B cell (primary cell): ENCODE measurements around the gene RGS11. TPM values are rescaled to one million over a fixed set of nuclear protein-coding genes. Genes with fewer than 3 reads are reported as not detected.

Experiments
- ATAC-seq: fragments of 200-7000 bp; cut with Tn5 transposase; one replicate; pipeline ENCODE4 v1.10.0; 2021; ENCODE audit warnings: low read depth, mild to moderate bottlenecking, moderate number of reproducible peaks, moderate library complexity
- CTCF ChIA-PET: fragments of 350-600 bp; sonication (Branson Sonifier 250); formaldehyde crosslinking; loops from one replicate; lab custom pipeline; 2021; ENCODE audit warnings: antibody characterized with exemption, inconsistent platforms; lab: Charles Lee
- POLR2A ChIA-PET: fragments of 350-600 bp; sonication (Branson Sonifier 250); formaldehyde crosslinking; loops from one replicate; lab custom pipeline; 2021; ENCODE audit warnings: antibody characterized with exemption; lab: Charles Lee
- DNase-seq: peaks from one replicate; pipeline ENCODE4 v3.0.0; 2013
- H2AFZ ChIP-seq: 2 replicates; pipeline ENCODE4 v1.6.1; 2012; ENCODE audit warnings: mild to moderate bottlenecking, low read depth, low read length; ENCODE audit not compliant: insufficient read depth, poor library complexity, severe bottlenecking
- H3K27ac ChIP-seq, 2 donors: 1 replicate in 1 of 2; 2 replicates in 1 of 2; pipeline ENCODE4 v1.5.1; 2012 to 2013; ENCODE audit warnings: low read length in 2 of 2, mild to moderate bottlenecking in 2 of 2, moderate library complexity in 1 of 2
- H3K27me3 ChIP-seq, 4 experiments: fragments of 200-600 bp in 1 of 4; sonication (generic) in 1 of 4; replicated peaks in 1 of 4; 1 replicate in 2 of 4; 2 replicates in 2 of 4; pipeline versions ENCODE4 v1.6.1 to v1.7.0; 2013 to 2016; ENCODE audit warnings: low read length in 3 of 4, mild to moderate bottlenecking in 2 of 4, mixed read lengths in 1 of 4, moderate library complexity in 1 of 4; ENCODE audit not compliant: insufficient read depth in 4 of 4, control insufficient read depth in 3 of 4; ENCODE audit errors: control extremely low read depth in 1 of 4
- H3K36me3 ChIP-seq, 2 experiments: replicated peaks in 1 of 2; 1 replicate in 1 of 2; 2 replicates in 1 of 2; pipeline versions ENCODE4 v1.6.1 to v1.7.1; 2013; ENCODE audit warnings: low read length in 1 of 2; ENCODE audit not compliant: insufficient read depth in 2 of 2, control insufficient read depth in 1 of 2; ENCODE audit errors: control extremely low read depth in 1 of 2, extremely low read depth in 1 of 2
- H3K4me1 ChIP-seq, 2 donors: fragments of 200-600 bp in 1 of 2; sonication (generic) in 1 of 2; 1 replicate in 1 of 2; 2 replicates in 1 of 2; pipeline versions ENCODE4 v1.5.1 to v1.6.1; 2013 to 2017; ENCODE audit warnings: low read length in 2 of 2; ENCODE audit not compliant: control insufficient read depth in 2 of 2, insufficient read depth in 2 of 2
- H3K4me2 ChIP-seq: replicated peaks from 2 replicates; pipeline ENCODE3; 2012; ENCODE audit warnings: mild to moderate bottlenecking, low read depth, low read length; ENCODE audit not compliant: poor library complexity, severe bottlenecking
- H3K4me3 ChIP-seq, 5 experiments: fragments of 200-600 bp in 1 of 5; sonication (generic) in 1 of 5; 1 replicate in 3 of 5; 2 replicates in 2 of 5; pipeline versions ENCODE4 v1.5.1 to v1.7.0; 2011 to 2016; ENCODE audit warnings: low read length in 4 of 5, mild to moderate bottlenecking in 4 of 5, low read depth in 2 of 5, control low read depth in 1 of 5, moderate library complexity in 1 of 5; ENCODE audit not compliant: insufficient read depth in 1 of 5; ENCODE audit errors: control extremely low read depth in 1 of 5, extremely low read depth in 1 of 5
- H3K79me2 ChIP-seq: fragments of 200-600 bp; sonication (generic); one replicate; pipeline ENCODE4 v1.6.0; 2016; ENCODE audit warnings: low read length; ENCODE audit not compliant: control insufficient read depth, insufficient read depth
- H3K9ac ChIP-seq: fragments of 200-600 bp; sonication (generic); 2 replicates; pipeline ENCODE4 v1.6.1; 2017; ENCODE audit warnings: mild to moderate bottlenecking, low read length, moderate library complexity
- H3K9me3 ChIP-seq, 3 donors: one replicate each; pipeline versions ENCODE4 v1.6.1 to v1.7.1; 2013; ENCODE audit warnings: low read length in 2 of 3; ENCODE audit not compliant: control insufficient read depth in 2 of 3, insufficient read depth in 1 of 3; ENCODE audit errors: control extremely low read depth in 1 of 3
- H4K20me1 ChIP-seq: 2 replicates; pipeline ENCODE4 v1.6.0; 2012; ENCODE audit warnings: mild to moderate bottlenecking, low read length; ENCODE audit not compliant: insufficient read depth, control insufficient read depth, poor library complexity, severe bottlenecking
- H3K27ac Mint-ChIP-seq: one replicate; pipeline ENCODE4 v1.8.0; 2021; ENCODE audit warnings: mixed read lengths
- H3K27me3 Mint-ChIP-seq: one replicate; pipeline ENCODE4 v1.8.0; 2021; ENCODE audit warnings: mixed read lengths
- H3K4me1 Mint-ChIP-seq: one replicate; pipeline ENCODE4 v1.8.0; 2021; ENCODE audit warnings: mixed read lengths
- H3K4me3 Mint-ChIP-seq: one replicate; pipeline ENCODE4 v1.8.0; 2021; ENCODE audit warnings: mixed read lengths
- H3K9me3 Mint-ChIP-seq: one replicate; pipeline ENCODE4 v1.8.0; 2022; ENCODE audit warnings: mixed read lengths; ENCODE audit not compliant: insufficient read depth
- CTCF ChIP-seq: fragments of 200-600 bp; IDR thresholded peaks from one replicate; pipeline ENCODE4 v1.8.0; 2022; ENCODE audit warnings: antibody characterized with exemption, mild to moderate bottlenecking
- EZH2 ChIP-seq: IDR thresholded peaks from 2 replicates; pipeline ENCODE4 v1.6.1; 2012; ENCODE audit warnings: borderline replicate concordance, low read depth, mild to moderate bottlenecking, moderate library complexity, low read length; ENCODE audit not compliant: insufficient read depth, poor library complexity, severe bottlenecking
- WGBS: methylation state at CpG from one replicate; pipeline ENCODE4 v1.1.5; 2013; ENCODE audit warnings: missing lambda C conversion rate; ENCODE audit not compliant: insufficient coverage; 5-methylcytosine and 5-hydroxymethylcytosine counted together
- intact Hi-C: fragments of 100-400 bp; cut with micrococcal nuclease; formaldehyde crosslinking; loops from one replicate; pipeline ENCODE4 v1.10.0; 2022
- polyA plus RNA-seq: library from polyadenylated mRNA; depleted of rRNA; stranded (reverse); fragments of >200 nt; gene quantifications from 2 replicates; pipeline ENCODE4 v1.2.3, GENCODE V29; 2012
- total RNA-seq, 2 donors: library from RNA; stranded (reverse); fragments of 120-200 nt in 1 of 2; gene quantifications; 1 replicate in 1 of 2; 2 replicates in 1 of 2; pipeline versions ENCODE4 v1.2.3 to v1.2.4, GENCODE V29; 2013 to 2022

RGS11 gene
- total and polyA plus RNA-seq, 2 donors (not counting 1 experiment from before 2014, with no cell fraction given) = 0.39 TPM; not detected in 1

GRCh38 chr16:239948-240277 lies 35.8 kb downstream of the RGS11 start:
- ATAC-seq (no peak), DNase-seq (no peak)
- no peaks in the 10 kb centered on the region for H3K9me3 Mint-ChIP-seq
- no peaks in the 10 kb centered on the region for H3K27me3 ChIP-seq
- TF ChIP-seq EZH2 (no peak), CTCF (no peak)
- H3K27ac Mint-ChIP-seq = no peak overlapping the region
- H2AFZ ChIP-seq = no peak overlapping the region
- peaks cover 49% of the 10 kb centered on the region for H3K79me2 ChIP-seq
- ChIA-PET POLR2A (interaction anchor here (0.5 kb wide), 1 partner anchor 17 kb away, joined by 3 read pairs; no protein-coding TSS in a partner anchor), CTCF (no interaction called here)
- H3K4me1 Mint-ChIP-seq = peaks cover 22% of the 10 kb centered on the region
- H3K4me3 ChIP-seq = no peak overlapping the region
- no peaks in the 10 kb centered on the region for H3K9me3 ChIP-seq
- peaks cover 37% of the 10 kb centered on the region for H4K20me1 ChIP-seq
- H3K9ac ChIP-seq = no peak overlapping the region
- H3K4me1 ChIP-seq = peaks cover 6 to 11% of the 10 kb centered on the region in 2 donors
- H3K4me3 Mint-ChIP-seq = no peak overlapping the region
- H3K27ac ChIP-seq = no peak overlapping the region
- H3K4me2 ChIP-seq = no peak overlapping the region
- intact Hi-C loops = no loop called here
- H3K27me3 Mint-ChIP-seq = no peaks in the 10 kb centered on the region
- WGBS = 100% methylated on average over 1 of the region's 3 CpGs
- no peaks in the 10 kb centered on the region for H3K36me3 ChIP-seq

GRCh38 chr16:234468-235305 lies 41.1 kb downstream of the RGS11 start, which contains the start of gene FAM234A:
Gene FAM234A, plus strand, starts transcription at chr16:234821. Its CDS starts 19,593 bp downstream, at chr16:254414.
- H3K4me1 ChIP-seq = peaks cover 3 to 25% of the 10 kb centered on the region in 2 donors
- CTCF ChIA-PET = interaction anchor here (0.5 to 1.7 kb wide), 11 partner anchors 8 to 189 kb away, joined by 3 to 5 read pairs (median 3); no protein-coding TSS in a partner anchor
- H3K9me3 Mint-ChIP-seq = no peaks in the 10 kb centered on the region
- POLR2A ChIA-PET = interaction anchor here (0.6 to 2.8 kb wide), 6 partner anchors 44 to 151 kb away, joined by 3 to 20 read pairs (median 3); partner anchors contain the start of gene AXIN1
- ATAC-seq (peak; percentile 86), DNase-seq (peak; percentile 98)
- H3K27ac Mint-ChIP-seq = peak within 1 kb of the TSS; percentile 99
- intact Hi-C loops = loop anchor here (1.0 to 2.0 kb wide), 2 partner anchors 96 to 118 kb away; partner anchors contain the start of genes AXIN1 and NPRL3
- no peaks in the 10 kb centered on the region for H3K36me3 ChIP-seq
- TF ChIP-seq CTCF = peak; percentile 64
- no peak for TF ChIP-seq EZH2
- peaks cover 15% of the 10 kb centered on the region for H3K79me2 ChIP-seq
- peak within 1 kb of the TSS; percentile 96 to 99 for H3K27ac ChIP-seq
- peak within 1 kb of the TSS; percentile 98 for H3K9ac ChIP-seq
- no peaks in the 10 kb centered on the region for H3K9me3 ChIP-seq
- H3K4me2 ChIP-seq = peak within 1 kb of the TSS; percentile 94
- H3K4me3 ChIP-seq = peak within 1 kb of the TSS; percentile 74 to 89 (median 83)
- H2AFZ ChIP-seq = peak within 1 kb of the TSS; percentile 89
- no peaks in the 10 kb centered on the region for H3K27me3 Mint-ChIP-seq
- peaks cover 16% of the 10 kb centered on the region for H3K4me1 Mint-ChIP-seq
- H3K4me3 Mint-ChIP-seq = peak within 1 kb of the TSS; percentile 88
- no peaks in the 10 kb centered on the region for H3K27me3 ChIP-seq
- peaks cover 16% of the 10 kb centered on the region for H4K20me1 ChIP-seq
- under 1% methylated on average over 85 of the region's 85 CpGs for WGBS
